ENCODE results near the gene SYNC.
"Not testable (repeated sequence)": the region's sequence is repeated elsewhere in the genome, so short reads cannot be mapped to it uniquely, and the experiment has no call there.

SYNC gene

GRCh38 chr1:32724678-32725614 lies 22.4 kb upstream of the SYNC start:
- peak; percentile 86 for DNase-seq (ENCODE audit: low spot score)

GRCh38 chr1:32719681-32720275 lies 17.2 kb upstream of the SYNC start:
- DNase-seq (ENCODE audit: low spot score) = no peak

GRCh38 chr1:32718527-32718926 lies 16.0 kb upstream of the SYNC start:
- DNase-seq (ENCODE audit: low spot score) = no peak

GRCh38 chr1:32718036-32718435 lies 15.5 kb upstream of the SYNC start:
- no peak for DNase-seq (ENCODE audit: low spot score)

GRCh38 chr1:32717503-32717902 lies 14.9 kb upstream of the SYNC start:
- DNase-seq (ENCODE audit: low spot score) = no peak

GRCh38 chr1:32716312-32717148 lies 14.0 kb upstream of the SYNC start:
- no peak for DNase-seq (ENCODE audit: low spot score)

GRCh38 chr1:32715901-32716311 lies 13.3 kb upstream of the SYNC start:
- DNase-seq (ENCODE audit: low spot score) = no peak

- no peak for DNase-seq (ENCODE audit: low spot score)
These were observed 11.7 kb upstream of the SYNC start for GRCh38 chr1:32714277-32714676.

GRCh38 chr1:32713081-32713480 lies 10.5 kb upstream of the SYNC start:
- no peak for DNase-seq (ENCODE audit: low spot score)

- not testable (repeated sequence) for DNase-seq (ENCODE audit: low spot score)
These were observed 8.7 kb upstream of the SYNC start for GRCh38 chr1:32711221-32711620.

GRCh38 chr1:32709476-32709875 lies 6.9 kb upstream of the SYNC start:
- no peak for DNase-seq (ENCODE audit: low spot score)

GRCh38 chr1:32709075-32709474 lies 6.5 kb upstream of the SYNC start:
- DNase-seq (ENCODE audit: low spot score) = no peak

- DNase-seq (ENCODE audit: low spot score) = no peak
These were observed 3.9 kb upstream of the SYNC start for GRCh38 chr1:32706491-32706890.

GRCh38 chr1:32705516-32705915 lies 2.9 kb upstream of the SYNC start:
- DNase-seq (ENCODE audit: low spot score) = no peak

- DNase-seq (ENCODE audit: low spot score) = no peak
These were observed 1.1 kb upstream of the SYNC start for GRCh38 chr1:32703479-32704291.

GRCh38 chr1:32701951-32702598 lies 495 bp downstream of the SYNC start:
- no peak for DNase-seq (ENCODE audit: low spot score)

GRCh38 chr1:32701421-32701911 lies 1.1 kb downstream of the SYNC start:
- DNase-seq (ENCODE audit: low spot score) = no peak

GRCh38 chr1:32696996-32697395 lies 5.6 kb downstream of the SYNC start:
- not testable (repeated sequence) for DNase-seq (ENCODE audit: low spot score)

GRCh38 chr1:32696041-32696440 lies 6.5 kb downstream of the SYNC start:
- no peak for DNase-seq (ENCODE audit: low spot score)

- DNase-seq (ENCODE audit: low spot score) = no peak
These were observed 7.3 kb downstream of the SYNC start for GRCh38 chr1:32695098-32695904.

Data from RKO (cell line).